Neural cell (in vitro differentiated cells): ENCODE results near the gene ZNF175.

Source experiments
- CTCF ChIP-seq: fragments of 450-650 bp; IDR thresholded peaks from 2 replicates; pipeline ENCODE4 v1.5.1; 2014; ENCODE audit warnings: antibody characterized with exemption, mild to moderate bottlenecking, moderate library complexity; ENCODE audit not compliant: poor library complexity, severe bottlenecking
- EP300 ChIP-seq: fragments of 450-650 bp; conservative IDR thresholded peaks from 2 replicates; pipeline ENCODE4 v1.6.1; 2014; ENCODE audit warnings: antibody characterized with exemption, mild to moderate bottlenecking, moderate library complexity; ENCODE audit not compliant: poor library complexity, severe bottlenecking
- EZH2 ChIP-seq: fragments of 200-600, 300-800 bp; shearing (Covaris generic), sonication (generic); IDR thresholded peaks from 2 replicates; pipeline ENCODE4 v1.6.1; 2014; ENCODE audit warnings: antibody characterized with exemption, low read length, borderline replicate concordance, mild to moderate bottlenecking; ENCODE audit not compliant: insufficient read depth, poor library complexity, severe bottlenecking
- POLR2AphosphoS5 ChIP-seq: IDR thresholded peaks from 2 replicates; pipeline ENCODE4 v1.6.1; 2012
- REST ChIP-seq: IDR thresholded peaks from 2 replicates; pipeline ENCODE4 v1.6.1; 2012; ENCODE audit warnings: borderline replicate concordance

DNA sequence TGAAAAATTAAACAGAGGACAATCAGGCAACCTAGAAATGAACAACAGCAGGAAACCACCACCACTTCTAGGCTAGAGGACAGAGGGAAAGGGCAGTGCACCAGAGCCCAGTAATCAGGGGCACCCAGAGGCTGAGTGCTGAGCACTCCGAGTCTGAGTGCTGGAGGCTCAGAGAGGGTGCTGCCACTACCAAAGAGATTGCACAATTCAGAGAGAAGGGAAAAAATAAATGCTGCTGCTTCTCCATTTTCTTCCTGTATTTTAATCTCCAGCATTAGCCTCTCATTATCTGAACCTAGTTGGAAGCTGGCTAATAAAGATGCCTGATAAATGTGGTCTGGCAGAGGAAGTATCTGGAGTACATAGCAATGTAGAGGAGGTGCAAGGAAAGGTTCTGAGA lies 11.8 kb upstream of the ZNF175 start:
- no peak for TF ChIP-seq REST
- no peak for TF ChIP-seq CTCF
- no peak for TF ChIP-seq POLR2AphosphoS5
- TF ChIP-seq EZH2 = no peak
- TF ChIP-seq EP300 = no peak
